ENCODE results near the gene EPHA3.

The EPHA3 gene

DNA sequence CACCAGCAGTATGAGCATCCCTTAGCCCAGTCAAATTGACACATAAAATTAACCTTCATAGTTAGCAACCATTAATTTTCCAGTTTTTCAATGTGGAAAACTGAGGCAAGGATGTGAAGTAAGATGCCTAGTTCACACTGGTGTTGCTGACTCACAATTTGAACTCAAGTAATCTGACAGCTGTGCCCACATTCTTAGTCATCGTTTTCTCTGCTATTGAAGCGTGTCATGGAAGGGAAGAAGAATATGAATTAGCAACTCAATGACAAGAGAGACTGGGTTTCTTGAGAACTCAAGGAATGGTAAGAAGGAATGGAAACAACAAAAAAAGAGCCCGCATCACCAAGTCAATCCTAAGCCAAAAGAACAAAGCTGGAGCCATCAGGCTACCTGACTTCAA, 261.4 kb downstream of the EPHA3 start:
- DNase-seq (ENCODE audit: insufficient read length) = no peak
- FAIRE-seq = no peak
- TF ChIP-seq TAF1 (IDR thresholded peaks at IDR 0.05; ENCODE audit: borderline replicate concordance, low read depth, low read length) = no peak
- no peak for TF ChIP-seq POLR2AphosphoS5 (IDR thresholded peaks at IDR 0.05; ENCODE audit: low read depth, low read length)
- TF ChIP-seq POLR2A (IDR thresholded peaks at IDR 0.05; ENCODE audit: low read depth, low read length) = no peak

GRCh38 chr3:89372456-89372855, 265.0 kb downstream of the EPHA3 start:
- no peak for DNase-seq (ENCODE audit: insufficient read length)
- TF ChIP-seq POLR2AphosphoS5 (IDR thresholded peaks at IDR 0.05; ENCODE audit: low read depth, low read length) (no peak), TAF1 (IDR thresholded peaks at IDR 0.05; ENCODE audit: borderline replicate concordance, low read depth, low read length) (no peak), POLR2A (IDR thresholded peaks at IDR 0.05; ENCODE audit: low read depth, low read length) (no peak)
- FAIRE-seq = no peak

GRCh38 chr3:89373434-89373833, 266.0 kb downstream of the EPHA3 start:
- no peak for DNase-seq (ENCODE audit: insufficient read length)
- FAIRE-seq = no peak
- TF ChIP-seq POLR2AphosphoS5 (IDR thresholded peaks at IDR 0.05; ENCODE audit: low read depth, low read length) (no peak), POLR2A (IDR thresholded peaks at IDR 0.05; ENCODE audit: low read depth, low read length) (no peak), TAF1 (IDR thresholded peaks at IDR 0.05; ENCODE audit: borderline replicate concordance, low read depth, low read length) (no peak)

DNA sequence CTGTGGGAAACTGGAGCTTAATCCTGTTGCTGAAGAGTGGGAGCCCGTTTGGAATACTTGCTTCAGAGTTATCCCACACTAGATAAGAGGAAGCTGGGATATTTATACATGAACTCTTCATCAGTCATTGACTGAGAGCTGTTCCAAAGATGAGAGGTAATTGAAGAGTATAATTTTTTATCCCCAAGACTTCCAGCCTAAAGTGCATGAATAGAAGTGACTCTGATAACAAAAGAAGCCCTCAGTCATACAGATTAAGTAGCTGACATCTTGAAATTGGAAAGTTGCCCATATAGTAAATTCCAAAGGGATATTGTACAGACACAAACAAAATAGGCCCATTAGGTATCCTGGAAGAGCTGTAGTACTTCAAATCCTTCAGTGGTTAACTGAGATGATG, 268.0 kb downstream of the EPHA3 start:
- no peak for FAIRE-seq
- DNase-seq (ENCODE audit: insufficient read length) = no peak
- no peak for TF ChIP-seq POLR2A (IDR thresholded peaks at IDR 0.05; ENCODE audit: low read depth, low read length)
- TF ChIP-seq POLR2AphosphoS5 (IDR thresholded peaks at IDR 0.05; ENCODE audit: low read depth, low read length) = no peak

DNA sequence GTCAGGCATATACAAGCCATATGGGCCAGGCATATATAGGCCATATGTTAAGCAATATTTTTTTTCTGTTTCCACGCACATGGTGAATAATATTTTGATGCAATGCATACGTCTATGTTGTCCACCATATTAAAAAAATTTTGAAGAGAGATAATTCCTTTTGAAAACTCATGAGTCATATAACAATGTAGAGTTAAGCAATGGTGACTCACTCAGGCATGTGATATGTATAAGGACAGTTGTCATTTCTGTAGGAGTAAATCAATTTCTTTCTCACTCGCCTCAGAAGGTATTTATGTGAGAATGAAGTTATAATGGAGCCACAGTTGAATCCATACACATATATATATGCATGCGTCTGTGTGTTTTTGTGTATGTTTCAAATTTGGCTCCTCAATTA, 272.6 kb downstream of the EPHA3 start:
- TF ChIP-seq TAF1 (IDR thresholded peaks at IDR 0.05; ENCODE audit: borderline replicate concordance, low read depth, low read length) = no peak
- no peak for TF ChIP-seq POLR2AphosphoS5 (IDR thresholded peaks at IDR 0.05; ENCODE audit: low read depth, low read length)
- TF ChIP-seq POLR2A (IDR thresholded peaks at IDR 0.05; ENCODE audit: low read depth, low read length) = no peak
- FAIRE-seq (no peak), DNase-seq (ENCODE audit: insufficient read length) (no peak)

DNA sequence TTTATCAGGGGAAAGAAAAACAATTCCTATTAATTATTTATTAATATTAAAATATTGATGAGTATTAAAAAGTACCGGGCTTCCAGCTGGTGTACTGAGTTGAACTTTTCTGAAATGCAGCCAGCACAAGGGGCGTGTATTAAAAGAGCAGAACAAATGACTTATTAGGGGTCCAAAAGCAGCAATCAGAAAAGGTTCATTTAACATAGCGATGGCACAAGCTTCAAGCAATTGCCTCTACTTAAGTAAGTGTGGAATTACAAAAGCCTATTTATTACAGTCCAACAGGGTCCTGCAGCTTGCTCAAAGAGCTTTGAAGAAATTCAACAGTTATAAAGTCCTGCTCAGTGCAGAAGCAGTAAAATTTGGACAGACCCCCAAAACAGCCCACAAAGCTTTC, 285.6 kb downstream of the EPHA3 start:
- no peak for TF ChIP-seq POLR2AphosphoS5 (IDR thresholded peaks at IDR 0.05; ENCODE audit: low read depth, low read length)
- TF ChIP-seq TAF1 (IDR thresholded peaks at IDR 0.05; ENCODE audit: borderline replicate concordance, low read depth, low read length) = no peak
- TF ChIP-seq POLR2A (IDR thresholded peaks at IDR 0.05; ENCODE audit: low read depth, low read length) = no peak
- FAIRE-seq (no peak), DNase-seq (ENCODE audit: insufficient read length) (no peak)

- DNase-seq (ENCODE audit: insufficient read length) (no peak), FAIRE-seq (no peak)
- TF ChIP-seq POLR2A (IDR thresholded peaks at IDR 0.05; ENCODE audit: low read depth, low read length) (no peak), POLR2AphosphoS5 (IDR thresholded peaks at IDR 0.05; ENCODE audit: low read depth, low read length) (no peak), TAF1 (IDR thresholded peaks at IDR 0.05; ENCODE audit: borderline replicate concordance, low read depth, low read length) (no peak)
These were observed 288.0 kb downstream of the EPHA3 start for GRCh38 chr3:89395456-89395855.

DNA sequence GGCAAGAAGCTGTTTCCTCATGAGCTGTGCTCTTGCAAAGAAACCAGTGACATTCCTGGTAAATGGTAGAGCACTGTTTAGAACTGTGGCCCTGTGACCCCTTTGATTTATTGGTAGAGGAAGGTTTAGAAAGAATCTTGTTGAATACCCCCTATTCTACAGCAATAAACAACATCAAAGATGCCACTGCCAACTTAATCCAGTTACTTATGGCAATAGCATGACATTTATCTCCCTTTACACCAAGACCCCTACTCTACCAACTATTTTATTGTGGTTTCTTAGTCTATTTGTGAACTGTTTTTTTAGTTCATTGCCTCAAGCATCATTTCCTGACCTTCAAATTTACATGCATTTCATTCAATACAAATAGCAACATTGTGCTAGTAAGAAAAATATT, 288.6 kb downstream of the EPHA3 start:
- TF ChIP-seq POLR2AphosphoS5 (IDR thresholded peaks at IDR 0.05; ENCODE audit: low read depth, low read length) = no peak
- TF ChIP-seq TAF1 (IDR thresholded peaks at IDR 0.05; ENCODE audit: borderline replicate concordance, low read depth, low read length) = no peak
- TF ChIP-seq POLR2A (IDR thresholded peaks at IDR 0.05; ENCODE audit: low read depth, low read length) = no peak
- DNase-seq (ENCODE audit: insufficient read length) = no peak
- no peak for FAIRE-seq

- FAIRE-seq (no peak), DNase-seq (ENCODE audit: insufficient read length) (no peak)
- no peak for TF ChIP-seq TAF1 (IDR thresholded peaks at IDR 0.05; ENCODE audit: borderline replicate concordance, low read depth, low read length)
- no peak for TF ChIP-seq POLR2AphosphoS5 (IDR thresholded peaks at IDR 0.05; ENCODE audit: low read depth, low read length)
- no peak for TF ChIP-seq POLR2A (IDR thresholded peaks at IDR 0.05; ENCODE audit: low read depth, low read length)
These were observed 294.6 kb downstream of the EPHA3 start for GRCh38 chr3:89402051-89402450.

DNA sequence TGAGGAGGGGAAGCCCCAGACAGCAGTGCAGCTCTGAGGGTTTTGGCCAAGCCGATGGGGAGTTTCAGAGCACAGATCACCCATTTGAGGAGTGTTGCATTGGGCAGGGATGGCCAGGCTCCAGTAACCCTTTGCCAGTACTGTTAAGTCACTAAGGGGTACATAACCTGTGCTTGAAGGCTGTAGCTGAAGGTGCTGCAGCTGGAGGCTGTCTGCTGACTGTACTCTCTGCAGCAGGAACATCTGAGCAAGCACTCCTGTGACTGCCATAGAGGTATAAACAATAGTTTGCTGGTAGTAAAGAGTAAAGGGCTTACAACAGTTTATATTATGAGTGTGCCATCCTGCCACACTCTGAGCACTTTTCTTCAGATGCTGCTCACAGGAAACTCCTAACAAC, 297.8 kb downstream of the EPHA3 start:
- no peak for TF ChIP-seq POLR2AphosphoS5 (IDR thresholded peaks at IDR 0.05; ENCODE audit: low read depth, low read length)
- TF ChIP-seq POLR2A (IDR thresholded peaks at IDR 0.05; ENCODE audit: low read depth, low read length) = no peak
- no peak for TF ChIP-seq TAF1 (IDR thresholded peaks at IDR 0.05; ENCODE audit: borderline replicate concordance, low read depth, low read length)
- FAIRE-seq = no peak

GRCh38 chr3:89405593-89405992, 298.2 kb downstream of the EPHA3 start:
- no peak for TF ChIP-seq POLR2A (IDR thresholded peaks at IDR 0.05; ENCODE audit: low read depth, low read length)
- TF ChIP-seq POLR2AphosphoS5 (IDR thresholded peaks at IDR 0.05; ENCODE audit: low read depth, low read length) = no peak
- no peak for TF ChIP-seq TAF1 (IDR thresholded peaks at IDR 0.05; ENCODE audit: borderline replicate concordance, low read depth, low read length)
- DNase-seq (ENCODE audit: insufficient read length) = no peak
- FAIRE-seq = no peak

More for the DNA sequence above, 297.8 kb downstream of the EPHA3 start:
- DNase-seq (ENCODE audit: insufficient read length) = no peak

DNA sequence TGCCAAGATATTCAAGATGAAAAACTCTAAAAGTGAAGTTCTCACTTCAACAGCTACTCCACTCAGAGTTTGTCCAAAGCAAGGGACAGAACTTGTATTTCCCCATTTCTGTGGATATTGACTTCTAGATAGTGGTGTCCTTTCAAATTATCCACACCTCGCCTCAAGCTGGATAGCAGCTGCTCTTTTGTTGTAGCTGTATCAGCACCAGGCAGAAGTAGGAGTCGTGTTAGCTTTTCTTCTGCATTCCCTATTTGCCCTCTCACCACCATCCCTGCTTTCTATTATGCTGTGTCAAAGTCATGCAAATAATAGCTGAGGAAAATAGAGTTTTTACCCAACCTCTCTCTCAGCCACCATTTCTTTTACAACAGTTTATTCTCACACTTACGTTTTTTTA, 303.8 kb downstream of the EPHA3 start:
- FAIRE-seq = no peak
- no peak for DNase-seq (ENCODE audit: insufficient read length)
- no peak for TF ChIP-seq TAF1 (IDR thresholded peaks at IDR 0.05; ENCODE audit: borderline replicate concordance, low read depth, low read length)
- TF ChIP-seq POLR2A (IDR thresholded peaks at IDR 0.05; ENCODE audit: low read depth, low read length) = no peak
- no peak for TF ChIP-seq POLR2AphosphoS5 (IDR thresholded peaks at IDR 0.05; ENCODE audit: low read depth, low read length)

DNA sequence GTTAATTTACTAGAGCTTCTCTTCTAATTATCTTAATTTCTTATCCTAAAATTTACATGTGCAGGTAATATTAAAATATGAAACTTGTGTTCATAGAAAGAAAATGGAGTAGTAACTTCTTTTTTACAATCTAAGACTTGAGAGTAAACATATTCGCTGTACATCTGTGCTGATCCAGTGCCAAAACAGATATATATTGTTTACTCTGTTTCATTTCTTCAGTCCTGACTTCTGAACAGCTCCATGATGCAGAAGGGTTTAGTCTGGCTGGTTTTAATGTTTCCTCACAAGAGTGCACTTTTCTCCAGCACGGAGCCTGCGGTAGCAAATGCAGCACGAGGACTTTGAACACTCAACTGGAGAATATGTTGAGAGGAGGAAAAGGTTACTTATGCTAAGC, 306.8 kb downstream of the EPHA3 start:
- no peak for FAIRE-seq
- DNase-seq (ENCODE audit: insufficient read length) = no peak
- no peak for TF ChIP-seq TAF1 (IDR thresholded peaks at IDR 0.05; ENCODE audit: borderline replicate concordance, low read depth, low read length)
- TF ChIP-seq POLR2AphosphoS5 (IDR thresholded peaks at IDR 0.05; ENCODE audit: low read depth, low read length) = no peak
- no peak for TF ChIP-seq POLR2A (IDR thresholded peaks at IDR 0.05; ENCODE audit: low read depth, low read length)
